HG03280 (cell line): ENCODE results near the gene KHDC4.
"Not testable (repeated sequence)": the region's sequence is repeated elsewhere in the genome, so short reads cannot be mapped to it uniquely, and the experiment has no call there.

Experiments
- ATAC-seq: cut with Tn5 transposase; IDR thresholded peaks from one replicate; pipeline ENCODE4 v1.9.1; 2021; ENCODE audit warnings: mild to moderate bottlenecking, moderate library complexity; ENCODE audit not compliant: unreplicated experiment

The KHDC4 gene

DNA sequence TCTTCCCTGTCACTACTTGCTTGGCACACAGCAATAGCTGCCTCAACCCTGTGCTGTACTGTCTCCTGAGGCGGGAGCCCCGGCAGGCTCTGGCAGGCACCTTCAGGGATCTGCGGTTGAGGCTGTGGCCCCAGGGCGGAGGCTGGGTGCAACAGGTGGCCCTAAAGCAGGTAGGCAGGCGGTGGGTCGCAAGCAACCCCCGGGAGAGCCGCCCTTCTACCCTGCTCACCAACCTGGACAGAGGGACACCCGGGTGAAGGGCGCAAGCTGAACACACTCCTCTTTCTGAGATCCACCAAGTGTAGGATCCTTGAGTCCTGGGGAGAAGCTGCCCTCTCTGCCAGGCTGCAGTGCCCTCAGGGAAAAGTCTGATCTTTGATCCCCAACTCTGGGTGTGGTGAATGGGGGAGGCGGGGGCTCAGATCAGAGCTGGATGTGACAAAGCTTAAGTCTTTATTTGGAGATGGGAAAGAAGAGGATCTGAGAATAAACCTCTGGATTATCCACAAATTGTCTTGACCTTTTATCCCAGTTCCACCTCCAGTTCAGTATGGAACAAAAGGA lies 8.4 kb upstream of the KHDC4 start:
- ATAC-seq: no peak

DNA sequence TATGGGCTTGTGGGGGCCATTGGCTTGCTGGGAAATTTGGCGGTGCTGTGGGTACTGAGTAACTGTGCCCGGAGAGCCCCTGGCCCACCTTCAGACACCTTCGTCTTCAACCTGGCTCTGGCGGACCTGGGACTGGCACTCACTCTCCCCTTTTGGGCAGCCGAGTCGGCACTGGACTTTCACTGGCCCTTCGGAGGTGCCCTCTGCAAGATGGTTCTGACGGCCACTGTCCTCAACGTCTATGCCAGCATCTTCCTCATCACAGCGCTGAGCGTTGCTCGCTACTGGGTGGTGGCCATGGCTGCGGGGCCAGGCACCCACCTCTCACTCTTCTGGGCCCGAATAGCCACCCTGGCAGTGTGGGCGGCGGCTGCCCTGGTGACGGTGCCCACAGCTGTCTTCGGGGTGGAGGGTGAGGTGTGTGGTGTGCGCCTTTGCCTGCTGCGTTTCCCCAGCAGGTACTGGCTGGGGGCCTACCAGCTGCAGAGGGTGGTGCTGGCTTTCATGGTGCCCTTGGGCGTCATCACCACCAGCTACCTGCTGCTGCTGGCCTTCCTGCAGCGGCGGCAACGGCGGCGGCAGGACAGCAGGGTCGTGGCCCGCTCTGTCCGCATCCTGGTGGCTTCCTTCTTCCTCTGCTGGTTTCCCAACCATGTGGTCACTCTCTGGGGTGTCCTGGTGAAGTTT lies 7.8 kb upstream of the KHDC4 start:
- no peak for ATAC-seq

DNA sequence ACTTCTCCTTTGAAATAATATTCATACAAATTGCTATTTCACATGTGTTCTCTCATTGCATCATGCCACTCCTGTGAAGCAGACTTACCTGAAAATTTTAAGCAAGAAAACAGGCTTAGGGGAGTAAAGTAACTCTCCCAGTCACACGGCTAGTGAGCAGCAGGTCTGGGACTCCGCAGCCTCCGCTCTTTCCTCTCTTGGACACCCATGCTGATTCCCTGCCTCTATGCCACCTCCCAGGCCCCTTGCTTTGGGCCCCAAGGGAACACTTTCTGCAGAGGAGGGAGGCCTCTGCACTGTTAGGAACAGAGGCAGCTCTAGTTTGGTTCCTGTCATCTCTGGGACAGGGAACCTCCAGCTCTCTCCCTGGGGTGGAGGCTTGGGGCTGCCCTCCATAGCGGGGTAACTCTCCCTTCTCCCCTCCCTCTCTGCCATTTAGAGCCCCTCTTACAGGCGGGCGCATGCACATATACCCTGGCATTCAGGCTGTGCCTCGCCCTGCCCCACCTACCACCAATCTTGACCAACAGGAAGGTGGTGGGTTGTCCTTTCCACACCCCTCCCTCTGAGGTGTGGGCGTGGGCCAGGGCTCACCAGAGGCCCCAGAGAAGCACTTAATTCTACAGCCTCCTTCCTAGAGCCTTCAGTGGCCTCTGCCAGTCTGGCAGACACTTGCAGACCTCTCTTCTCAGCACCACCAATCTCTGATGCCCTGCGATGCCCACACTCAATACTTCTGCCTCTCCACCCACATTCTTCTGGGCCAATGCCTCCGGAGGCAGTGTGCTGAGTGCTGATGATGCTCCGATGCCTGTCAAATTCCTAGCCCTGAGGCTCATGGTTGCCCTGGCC lies 7.0 kb upstream of the KHDC4 start, which contains the start of gene RXFP4:
RXFP4 (plus strand) TSS at position 646 of the 852 bp plus-strand sequence; CDS start at position 718, 72 bp downstream.
- no peak for ATAC-seq

DNA sequence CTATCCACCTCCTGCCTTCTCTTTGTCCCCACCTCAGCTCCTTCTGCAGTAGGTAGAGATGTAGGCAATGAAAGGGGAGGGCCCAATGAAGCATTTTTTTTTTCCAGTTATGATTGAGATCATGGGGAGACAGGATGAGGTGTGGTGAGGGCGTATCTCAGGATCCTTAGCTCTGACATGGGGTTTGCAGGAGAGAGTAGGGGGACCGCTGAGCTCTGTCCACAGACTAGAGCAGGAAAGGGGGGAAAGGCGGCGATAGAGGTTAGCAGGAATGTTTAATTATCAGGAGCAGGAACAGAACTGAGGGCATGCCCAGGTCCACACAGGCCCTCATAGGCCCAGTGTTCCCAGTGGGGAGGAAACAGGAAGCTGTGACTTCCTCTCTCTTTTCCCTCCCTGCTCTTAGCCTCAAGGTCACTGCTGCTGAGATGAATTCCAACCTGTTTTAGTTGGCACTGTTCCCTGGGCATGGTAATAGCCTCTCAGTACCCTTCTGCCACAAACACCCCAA lies 6.3 kb upstream of the KHDC4 start:
- no peak for ATAC-seq

DNA sequence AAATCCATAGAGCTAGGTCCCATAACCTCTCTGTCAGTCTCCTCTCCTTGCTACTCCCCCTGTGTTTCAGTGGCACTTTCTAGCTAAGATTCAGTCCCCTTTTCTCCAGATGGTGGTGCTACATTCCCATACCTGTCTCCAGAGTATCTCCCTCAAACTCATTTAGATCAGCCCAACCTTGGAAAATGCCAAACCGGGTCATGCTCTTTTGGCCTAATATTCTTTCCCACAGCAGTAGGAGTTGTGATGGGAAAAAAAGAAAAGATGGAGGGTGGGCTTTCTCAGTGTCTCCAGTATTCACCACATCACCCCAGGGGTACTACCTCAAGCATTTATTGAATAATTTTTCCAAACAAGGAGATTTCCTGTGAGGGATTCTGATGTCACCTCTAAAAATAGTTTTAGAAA lies 4.0 kb upstream of the KHDC4 start:
- ATAC-seq: no peak

DNA sequence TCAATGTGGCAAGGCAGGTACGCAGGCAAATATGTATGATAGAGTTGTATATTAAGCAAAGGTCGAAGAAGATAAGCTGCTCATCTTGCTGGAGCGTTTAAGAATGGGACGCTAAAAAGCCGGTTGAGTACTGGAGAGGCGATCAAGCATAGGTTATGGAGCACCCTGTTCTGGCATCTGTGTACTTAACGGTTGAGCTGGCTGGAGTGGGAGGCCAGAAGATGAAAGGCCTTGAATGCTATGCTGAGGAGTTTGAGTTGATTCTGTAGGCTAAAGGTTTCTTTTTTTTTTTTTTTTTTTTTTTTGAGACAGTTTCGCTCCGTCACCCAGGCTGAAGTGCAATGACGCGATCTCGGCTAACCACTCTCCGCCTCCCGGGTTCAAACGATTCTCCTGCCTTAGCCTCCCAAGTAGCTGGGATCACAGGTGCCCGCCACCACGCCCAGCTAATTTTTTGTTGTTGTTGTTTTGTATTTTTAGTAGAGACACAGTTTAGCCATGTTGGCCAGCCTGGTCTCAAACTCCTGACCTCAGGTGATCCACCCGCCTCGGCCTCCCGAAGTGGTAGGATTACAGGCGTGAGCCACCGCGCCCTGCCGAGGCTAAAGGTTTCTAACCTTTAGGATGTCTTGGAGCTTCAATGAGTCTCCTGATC lies 850 bp upstream of the KHDC4 start:
- ATAC-seq: no peak

DNA sequence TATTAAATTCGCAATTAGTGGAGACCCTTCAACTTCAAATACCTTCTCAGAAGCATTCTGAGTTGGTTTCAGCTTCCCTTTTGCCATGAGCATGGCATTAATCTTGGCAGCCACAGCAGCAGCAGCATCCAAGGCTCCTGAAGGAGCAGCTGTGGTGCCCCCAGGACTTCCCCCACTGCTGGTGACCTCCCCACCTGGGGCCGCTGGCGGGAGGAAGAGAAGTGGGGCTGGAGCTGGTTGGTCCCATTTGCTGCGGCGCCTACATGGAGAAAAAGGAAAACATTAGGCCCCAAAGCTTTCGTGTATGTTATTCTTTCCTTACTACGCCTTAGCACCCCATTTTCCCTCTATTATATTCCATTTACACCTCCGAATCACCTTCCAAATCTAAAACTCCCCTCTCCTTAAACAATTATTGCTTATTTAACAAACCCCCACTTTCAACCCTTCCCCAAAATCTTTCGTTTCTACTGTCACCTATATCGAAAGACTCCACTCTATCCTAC lies 569 bp downstream of the KHDC4 start:
- ATAC-seq: no peak

DNA sequence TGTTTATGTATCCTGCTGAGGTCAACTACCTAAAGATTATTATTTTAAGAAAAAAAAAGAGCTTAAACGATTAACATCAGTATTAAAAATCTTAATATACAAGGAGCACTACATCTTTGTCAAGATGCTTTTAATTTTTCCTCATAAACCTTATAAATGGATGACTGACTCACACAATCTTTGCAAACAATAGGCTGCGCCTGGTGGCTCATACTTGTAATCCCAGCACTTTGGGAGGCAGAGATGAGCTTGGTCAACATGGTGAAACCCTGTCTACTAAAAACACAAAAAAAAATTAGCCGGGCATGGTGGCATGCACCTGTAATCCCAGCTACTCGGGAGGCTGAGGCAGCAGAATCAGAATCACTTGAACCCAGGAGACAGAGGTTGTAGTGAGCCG lies 1.7 kb downstream of the KHDC4 start:
- ATAC-seq: no peak

DNA sequence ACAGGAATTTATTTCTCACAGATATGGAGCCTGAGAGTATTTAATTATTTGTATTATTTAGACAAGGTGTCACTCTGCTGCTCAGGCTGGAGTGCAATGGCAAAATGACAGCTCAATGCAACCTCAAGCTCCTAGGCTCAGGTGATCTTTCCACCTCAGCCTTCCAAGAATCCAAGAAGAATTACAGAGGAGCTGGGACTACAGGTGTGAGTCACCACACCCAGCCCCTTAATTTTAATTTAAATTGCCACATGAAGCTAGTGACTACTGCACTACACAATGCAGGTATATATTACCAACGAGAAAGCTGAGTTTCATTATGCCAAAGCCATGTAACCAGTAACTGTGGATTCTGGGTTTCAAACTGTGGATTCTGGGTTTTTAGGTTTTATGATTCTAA lies 2.1 kb downstream of the KHDC4 start:
- ATAC-seq: no peak

DNA sequence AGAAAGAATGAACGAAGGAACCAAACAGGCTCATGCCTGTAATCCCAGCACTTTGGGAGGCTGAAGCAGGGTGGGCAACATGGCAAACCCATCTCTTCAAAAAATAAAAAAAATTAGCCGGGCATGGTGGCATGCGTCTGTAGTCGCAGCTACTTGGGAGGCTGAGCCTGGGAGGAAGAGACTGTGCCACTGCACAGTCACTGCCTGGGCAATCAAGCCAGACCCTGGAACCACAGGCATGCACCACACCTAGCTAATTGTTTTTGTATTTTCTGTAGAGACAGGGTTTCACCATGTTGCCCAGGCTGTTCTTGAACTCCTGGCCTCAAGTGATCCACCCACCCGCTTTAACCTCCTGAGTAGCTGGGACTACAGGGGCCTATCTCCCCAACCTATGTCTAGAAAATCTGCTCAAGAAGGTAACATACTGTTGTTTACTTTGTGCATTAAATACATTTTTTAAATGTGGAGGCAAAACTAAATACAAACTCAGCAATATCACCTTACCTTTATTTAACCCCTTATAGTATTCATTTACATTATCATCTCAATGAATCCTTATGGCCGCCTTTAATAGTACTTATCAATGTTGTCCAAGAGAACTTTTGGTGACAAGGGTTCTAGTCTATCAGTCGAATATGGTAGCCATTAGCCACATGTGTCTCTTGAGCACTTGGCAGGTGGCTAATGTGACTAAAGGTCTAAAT lies 2.7 kb downstream of the KHDC4 start:
- ATAC-seq: no peak

DNA sequence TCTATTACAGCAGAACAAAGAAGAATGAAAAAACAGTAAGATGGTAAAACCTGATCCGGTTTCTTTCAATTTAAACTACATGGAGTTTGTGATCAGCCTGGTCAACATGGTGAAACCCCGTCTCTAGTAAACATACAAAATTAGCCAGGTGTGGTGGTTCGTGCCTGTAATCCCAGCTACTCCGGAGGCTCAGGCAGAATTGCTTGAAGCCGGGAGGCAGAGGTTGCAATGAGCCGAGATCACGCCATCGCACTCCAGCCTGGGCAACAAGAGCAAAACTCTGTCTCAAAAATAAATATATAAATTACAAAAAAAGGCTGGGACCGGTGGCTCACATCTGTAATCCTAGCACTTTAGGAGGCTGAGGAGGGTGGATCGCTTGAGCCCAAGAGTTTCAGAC lies 3.5 kb downstream of the KHDC4 start:
- not testable (repeated sequence) for ATAC-seq

DNA sequence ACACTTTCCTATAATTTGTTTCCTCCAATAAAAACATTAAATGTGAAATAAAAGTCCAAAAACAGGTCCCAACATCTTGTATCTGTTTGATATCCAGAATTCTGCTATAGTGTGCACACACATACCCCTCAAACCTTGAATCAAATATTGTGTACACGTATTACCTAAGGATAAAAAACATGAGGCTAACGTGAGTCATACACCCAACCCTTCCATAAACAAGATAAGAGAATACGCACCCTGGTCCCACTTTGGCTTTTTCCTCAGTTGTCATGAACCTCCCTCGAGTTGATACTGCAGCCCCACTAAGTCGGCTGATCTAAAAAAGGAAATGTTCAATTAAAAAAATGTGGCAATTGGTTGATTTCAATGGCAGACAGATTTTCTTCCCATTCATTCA lies 5.2 kb downstream of the KHDC4 start:
- ATAC-seq: no peak

DNA sequence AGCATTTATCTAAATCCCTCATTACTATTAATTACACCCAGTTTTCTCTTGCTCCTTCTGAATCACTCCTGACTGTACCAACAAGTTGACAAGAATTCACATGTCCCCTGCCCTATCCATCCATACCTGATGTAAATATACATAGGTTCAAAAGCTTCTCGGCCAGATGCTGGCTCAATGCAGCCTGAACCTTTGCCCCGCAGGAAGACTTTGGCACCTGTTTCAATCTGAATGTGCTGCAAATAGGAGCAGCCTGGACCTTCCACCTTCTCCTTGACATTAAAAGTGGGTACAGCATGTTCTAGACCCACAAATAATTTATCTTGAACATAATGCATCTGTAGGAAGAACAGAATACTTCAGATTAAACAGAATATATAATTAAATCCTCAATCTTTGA lies 8.7 kb downstream of the KHDC4 start:
- ATAC-seq: no peak

DNA sequence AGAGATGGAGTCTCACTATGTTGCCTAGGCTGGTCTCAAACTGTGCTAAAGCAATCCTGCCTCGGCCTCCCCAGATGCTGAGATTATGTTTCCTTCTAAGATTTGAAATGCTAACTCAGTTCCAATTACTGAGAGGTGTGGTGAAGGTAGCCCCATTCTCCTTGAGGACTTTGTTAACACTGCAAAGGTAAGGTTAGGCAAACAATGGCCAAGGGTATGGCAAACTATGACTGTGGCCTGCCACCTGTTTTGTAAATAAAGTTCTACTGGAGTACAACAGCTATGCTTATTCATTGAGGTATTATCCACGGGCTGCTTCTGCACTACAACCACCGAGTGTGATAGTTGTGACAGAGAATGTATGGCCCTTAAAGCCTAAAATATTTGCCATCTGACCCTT lies 13.5 kb downstream of the KHDC4 start:
- ATAC-seq: no peak

DNA sequence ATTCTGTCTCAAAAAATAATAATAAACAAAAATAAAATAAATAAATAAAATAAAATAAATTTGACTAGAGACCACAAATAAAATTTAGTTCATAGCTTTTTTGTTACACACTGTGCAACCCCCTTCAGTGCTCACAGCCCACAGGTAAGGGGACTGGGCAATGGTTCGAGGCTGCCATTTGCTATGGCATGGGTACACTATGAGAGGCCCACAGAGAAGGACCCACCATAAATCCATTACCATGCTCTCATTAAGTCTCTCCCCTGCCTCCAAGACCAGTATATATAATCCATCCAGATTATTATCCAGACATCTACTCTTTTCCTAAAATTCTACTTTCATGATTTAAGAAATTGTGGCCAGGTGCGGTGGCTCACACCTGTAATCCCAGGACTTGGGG lies 14.4 kb downstream of the KHDC4 start:
- ATAC-seq: no peak

DNA sequence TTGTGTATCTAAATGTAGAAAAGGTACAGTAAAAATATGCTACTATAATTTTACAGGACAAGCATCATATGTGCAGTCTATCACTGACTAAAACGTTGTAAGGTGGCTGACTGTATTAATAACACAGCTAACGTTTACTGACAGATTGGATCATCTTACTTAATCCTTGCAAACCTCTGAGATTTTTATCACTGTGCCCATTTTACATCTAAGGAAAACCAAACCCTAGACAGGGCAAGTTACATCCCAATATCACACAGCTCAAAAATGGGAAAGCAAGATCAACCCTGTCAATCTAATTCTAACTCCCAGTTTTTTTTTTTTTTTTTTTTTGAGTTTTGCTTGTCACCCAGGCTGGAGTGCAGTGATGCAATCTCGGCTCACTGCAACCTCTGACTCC lies 15.6 kb downstream of the KHDC4 start:
- ATAC-seq: no peak

DNA sequence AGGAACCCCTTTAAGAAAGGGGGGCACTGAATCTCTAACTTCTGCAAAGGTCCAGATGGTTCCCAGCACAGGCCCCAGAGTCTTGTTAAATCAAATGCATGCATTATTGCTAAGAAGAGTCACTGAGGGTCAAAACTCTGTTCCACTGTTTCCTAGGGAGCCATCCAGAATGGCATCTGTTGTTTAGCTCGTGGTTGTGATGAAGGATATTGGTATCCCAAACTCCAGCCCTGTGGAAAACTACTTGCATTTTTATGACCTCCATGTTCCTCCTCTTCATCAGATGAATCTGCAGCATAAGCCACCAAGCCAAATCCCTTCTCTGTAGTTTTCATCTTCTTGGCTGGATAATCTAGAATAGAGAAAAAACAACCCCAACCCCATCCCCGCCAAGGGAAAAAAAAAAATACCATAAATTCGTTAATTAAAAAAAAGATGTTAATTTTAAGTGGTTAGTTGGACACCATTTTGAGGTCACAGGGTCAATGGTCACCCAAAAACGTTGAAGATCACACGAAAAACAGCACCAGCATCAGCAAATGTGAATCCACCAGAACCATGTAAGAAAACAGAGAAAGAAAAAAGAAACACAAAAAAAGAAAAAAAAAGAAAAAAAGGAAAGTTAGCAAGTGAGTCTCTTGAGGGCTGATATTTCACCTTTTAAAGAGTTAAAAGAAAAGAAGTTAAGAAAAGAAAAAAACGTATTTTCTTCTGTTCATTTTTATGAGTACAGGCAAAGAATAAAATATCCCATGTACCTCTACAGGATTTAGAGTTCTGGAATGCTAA lies 20.1 kb downstream of the KHDC4 start:
- ATAC-seq: no peak

DNA sequence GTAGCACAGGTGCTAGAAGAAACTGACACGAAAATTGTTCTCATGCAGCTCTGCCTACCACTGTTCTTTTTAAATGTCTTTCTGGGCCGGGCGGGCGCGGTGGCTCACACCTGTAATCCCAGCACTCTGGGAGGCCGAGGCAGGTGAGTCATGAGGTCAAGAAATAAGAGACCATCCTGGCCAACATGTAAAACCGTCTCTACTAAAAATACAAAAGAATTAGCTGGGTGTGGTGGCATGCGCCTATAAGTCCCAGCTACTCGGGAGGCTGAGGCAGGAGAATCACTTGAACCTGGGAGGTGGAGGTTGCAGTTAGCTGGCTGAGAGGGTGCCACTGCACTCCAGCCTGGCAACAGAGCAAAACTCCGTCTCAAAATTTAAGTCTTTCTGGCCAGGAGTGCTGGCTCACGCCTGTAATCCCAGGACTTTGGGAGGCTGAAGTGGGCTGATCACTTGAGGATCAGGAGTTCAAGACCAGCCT lies 22.1 kb downstream of the KHDC4 start:
- no peak for ATAC-seq
